Measurements from ENCODE around the gene PIK3C2B. TPM values are rescaled to one million over a fixed set of nuclear protein-coding genes. Genes with fewer than 3 reads are reported as not detected.
A peak's percentile ranks its signal among the peaks of the same experiment; 100 is the strongest.

Gene PIK3C2B
- total RNA-seq, 2 donors from 2014 or later = 33.7 to 36.9 TPM

DNA sequence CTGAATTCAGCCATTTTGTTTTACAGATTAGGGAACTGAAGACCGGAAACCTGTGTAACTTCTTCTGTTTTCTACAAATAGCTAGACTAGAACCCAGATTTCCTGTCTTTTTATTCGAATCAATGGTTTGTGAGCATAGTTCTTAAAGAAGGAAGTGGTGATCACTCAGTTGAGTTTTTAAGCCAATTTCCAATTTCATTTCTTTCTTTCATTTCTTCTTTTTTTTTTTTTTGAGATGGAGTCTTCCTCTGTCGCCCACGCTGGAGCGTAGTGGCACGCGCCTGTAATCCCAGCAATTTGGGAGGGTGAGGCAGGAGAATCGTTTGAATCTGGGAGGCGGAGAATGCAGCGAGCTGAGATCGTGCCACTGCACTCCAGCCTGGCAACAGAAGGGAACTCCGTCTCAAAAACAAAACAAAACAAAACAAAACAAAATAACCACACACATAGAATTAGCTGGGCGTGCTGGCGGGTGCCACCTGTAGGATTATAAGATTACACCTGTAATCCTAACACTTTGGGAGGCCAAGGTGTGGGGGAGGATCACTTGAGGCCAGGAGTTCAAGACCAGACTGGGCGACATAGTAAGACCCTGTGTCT, 18.6 kb upstream of the PIK3C2B start:
- no peak for DNase-seq (ENCODE audit: low spot score)
- intact Hi-C loops (cut with DNase I) = no loop called here

DNA sequence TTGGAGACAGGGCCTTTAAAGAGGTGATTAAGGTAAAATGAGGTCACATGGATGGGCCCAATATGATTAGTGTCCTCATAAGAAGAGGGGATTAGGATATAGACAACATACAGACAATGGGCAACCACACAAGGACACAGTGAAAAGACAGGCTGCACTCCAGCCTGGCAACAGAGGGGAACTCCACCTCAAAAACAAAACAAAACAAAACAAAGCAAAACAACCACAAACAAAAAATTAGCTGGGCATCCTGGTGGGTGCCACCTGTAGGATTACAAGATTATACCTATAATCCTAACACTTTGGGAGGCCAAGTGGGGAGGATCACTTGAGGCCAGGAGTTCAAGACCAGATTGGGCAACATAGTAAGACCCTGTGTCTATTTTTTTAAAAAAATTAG, 16.8 kb upstream of the PIK3C2B start:
- DNase-seq (ENCODE audit: low spot score) = no peak
- intact Hi-C loops (cut with DNase I) = no loop called here

DNA sequence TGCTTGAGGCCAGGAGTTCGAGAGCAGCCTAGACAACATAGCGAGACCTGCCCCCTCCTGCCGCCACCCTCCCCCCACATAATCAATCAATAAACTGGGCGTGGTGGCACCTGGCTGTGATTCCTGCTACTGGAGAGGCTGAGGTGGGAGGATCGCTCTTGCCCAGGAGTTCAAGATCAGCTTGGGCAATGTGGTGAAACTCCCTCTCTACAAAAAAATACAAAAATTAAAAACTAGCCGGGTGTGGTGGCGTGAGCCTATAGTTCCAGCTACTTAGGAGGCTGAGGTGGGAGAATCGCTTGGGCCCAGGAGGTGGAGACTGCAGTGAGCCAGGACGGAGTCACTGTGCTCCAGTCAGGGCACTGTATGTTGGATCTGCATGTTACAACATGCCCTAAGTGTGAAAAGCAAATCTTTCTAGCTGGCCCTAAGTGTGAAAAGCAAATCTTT, 14.6 kb upstream of the PIK3C2B start:
- intact Hi-C loops (cut with DNase I) = loop anchor here in 1 of 2 donors (10.0 kb wide), 1 partner anchor 354 kb away; the partner anchor contains the start of gene ETNK2
- no peak for DNase-seq (ENCODE audit: low spot score)

DNA sequence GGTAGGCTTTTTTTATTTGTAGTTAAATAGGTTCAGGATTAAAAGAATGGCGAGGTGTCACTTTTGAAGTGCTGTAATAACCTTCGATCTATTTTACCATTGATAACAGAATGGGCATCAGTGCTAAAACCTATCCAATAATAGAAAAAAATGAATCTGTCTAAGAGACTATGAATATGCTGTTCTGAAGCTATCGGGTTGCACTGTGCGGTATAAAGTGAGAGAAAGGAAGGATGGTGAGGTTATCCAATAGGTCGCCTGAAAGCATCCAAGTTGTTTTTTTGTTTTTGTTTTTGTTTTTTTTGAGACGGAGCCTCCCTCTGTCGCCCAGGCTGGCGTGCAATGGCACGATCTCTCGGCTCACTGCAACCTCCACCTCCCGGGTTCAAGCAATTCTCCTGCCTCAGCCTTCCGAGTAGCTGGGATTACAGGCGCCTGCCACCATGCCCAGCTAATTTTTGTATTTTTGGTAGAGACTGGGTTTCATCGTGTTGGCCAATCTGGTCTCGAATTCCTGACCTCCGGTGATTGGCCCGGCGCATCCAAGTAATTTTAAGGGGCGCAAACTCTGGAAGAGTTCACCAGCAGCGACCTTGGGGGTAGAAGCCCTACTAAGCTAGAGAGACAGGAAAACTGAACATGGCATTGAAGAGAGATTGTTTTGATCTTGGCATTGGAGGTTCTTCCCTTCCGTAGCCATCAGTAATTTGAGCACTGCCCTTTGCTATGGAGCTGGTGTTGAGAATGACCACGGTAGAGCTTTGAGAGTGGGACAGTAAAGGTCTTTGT, 12.9 kb upstream of the PIK3C2B start:
- DNase-seq (ENCODE audit: low spot score) = no peak
- intact Hi-C loops (cut with DNase I) = loop anchor here in 1 of 2 donors (10.0 kb wide), 1 partner anchor 353 kb away; the partner anchor contains the start of gene ETNK2

DNA sequence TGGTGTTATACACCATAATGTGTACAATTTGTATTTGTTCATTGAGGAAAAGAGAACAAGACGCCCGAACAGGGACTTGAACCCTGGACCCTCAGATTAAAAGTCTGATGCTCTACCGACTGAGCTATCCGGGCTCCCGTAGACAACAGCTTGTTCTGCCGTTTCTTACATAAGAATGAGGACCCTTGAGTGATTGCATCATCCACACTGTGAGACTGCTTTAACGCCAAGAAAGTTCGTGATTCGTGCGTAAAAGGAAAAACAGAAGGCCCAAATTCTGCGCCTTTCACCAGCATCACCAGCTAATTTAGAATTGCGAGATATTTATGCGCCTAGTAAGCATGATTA, 12.3 kb upstream of the PIK3C2B start:
- peak; percentile 89 for DNase-seq (ENCODE audit: low spot score)
- intact Hi-C loops (cut with DNase I) = loop anchor here in 1 of 2 donors (10.0 kb wide), 1 partner anchor 352 kb away; the partner anchor contains the start of gene ETNK2

DNA sequence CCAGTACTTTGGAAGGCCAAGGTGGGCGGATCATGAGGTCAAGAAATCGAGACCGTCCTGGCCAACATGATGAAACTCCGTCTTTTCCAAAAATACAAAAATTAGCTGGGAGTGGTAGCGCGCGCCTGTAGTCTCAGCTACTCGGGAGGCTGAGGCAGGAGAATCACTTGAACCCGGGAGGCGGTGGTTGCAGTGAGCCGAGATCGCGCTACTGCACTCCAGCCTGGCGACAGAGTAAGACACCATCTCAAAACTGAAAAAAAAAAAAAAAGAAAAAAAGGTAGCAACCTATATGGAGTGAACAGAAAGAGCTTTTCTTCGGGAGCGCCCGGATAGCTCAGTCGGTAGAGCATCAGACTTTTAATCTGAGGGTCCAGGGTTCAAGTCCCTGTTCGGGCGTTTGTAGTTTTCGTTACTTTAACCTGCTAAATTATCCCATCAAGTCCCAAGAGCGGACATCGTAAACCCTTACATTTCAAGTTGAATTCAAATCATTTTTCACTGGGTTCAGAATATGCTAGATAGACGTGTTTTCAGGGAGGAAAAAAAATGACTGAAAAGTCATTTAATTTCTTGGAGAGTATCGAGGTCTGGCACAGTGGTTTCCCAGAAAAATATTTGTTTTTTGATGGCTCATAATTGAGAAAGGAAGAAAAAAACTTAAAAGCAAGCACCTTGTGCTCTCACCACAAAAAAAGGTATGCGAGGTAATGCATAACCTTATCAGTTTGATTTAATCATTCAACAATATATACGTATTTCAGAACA, 11.8 kb upstream of the PIK3C2B start:
- intact Hi-C loops (cut with DNase I) = loop anchor here in 1 of 2 donors (10.0 kb wide), 1 partner anchor 352 kb away; the partner anchor contains the start of gene ETNK2
- no peak for DNase-seq (ENCODE audit: low spot score)

DNA sequence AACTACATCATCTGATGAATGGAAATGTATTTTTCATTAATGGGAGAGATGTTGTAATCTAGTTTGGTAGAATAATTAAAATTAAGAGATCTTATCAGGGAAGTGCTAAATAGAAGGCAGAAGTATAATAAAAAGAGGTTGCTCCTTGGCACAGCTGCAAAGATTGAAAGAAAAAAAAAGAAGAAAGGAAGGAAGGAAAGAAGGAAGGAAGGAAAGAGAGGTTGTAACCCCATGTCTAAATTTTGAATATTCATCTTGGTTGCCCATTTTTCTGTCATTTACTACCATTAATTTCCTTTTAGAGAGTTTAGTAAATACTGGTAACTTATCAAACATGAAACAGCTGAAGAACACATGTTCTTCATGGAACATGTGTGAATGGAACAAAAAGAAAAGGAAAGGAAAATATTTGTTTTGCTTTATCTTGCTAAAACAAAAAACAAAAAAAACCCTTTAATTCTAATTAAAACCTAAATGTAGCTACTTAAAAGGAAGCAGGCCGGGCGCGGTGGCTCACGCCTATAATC, 11.1 kb upstream of the PIK3C2B start:
- intact Hi-C loops (cut with DNase I) = loop anchor here in 1 of 2 donors (10.0 kb wide), 1 partner anchor 351 kb away; the partner anchor contains the start of gene ETNK2

DNA sequence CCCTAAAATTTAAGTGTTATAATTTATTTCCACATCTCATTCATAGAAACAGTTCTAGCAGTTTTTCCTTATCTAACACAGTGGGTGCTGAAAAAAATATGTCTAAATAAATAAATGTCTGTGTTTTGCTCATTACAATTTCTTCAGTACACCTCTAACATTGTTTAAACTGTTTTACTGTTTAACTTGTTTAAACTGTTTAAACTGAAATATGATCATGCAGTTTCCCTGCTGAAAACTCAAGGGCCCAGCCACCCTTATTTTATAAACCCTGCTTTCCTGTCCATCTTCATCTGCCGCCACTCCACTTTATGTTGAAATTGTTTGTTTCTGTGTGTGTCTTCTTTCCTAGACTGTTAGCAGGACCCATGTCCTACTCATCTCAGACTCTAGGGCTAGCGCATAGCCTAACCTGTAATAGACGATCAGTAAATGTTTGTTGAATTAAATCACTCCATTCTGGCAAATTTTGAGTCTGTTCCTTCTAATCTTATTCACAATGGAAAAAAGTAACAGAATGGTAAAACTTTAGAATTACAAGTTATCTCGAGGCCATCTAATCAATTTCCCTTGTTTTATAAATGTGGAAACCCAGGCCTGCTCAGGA, 9.4 kb upstream of the PIK3C2B start:
- no peak for DNase-seq (ENCODE audit: low spot score)
- intact Hi-C loops (cut with DNase I) = loop anchor here (2.0 to 10.0 kb wide), 3 partner anchors 55 to 349 kb away; partner anchors contain the start of gene ETNK2 (in 1 of the 2)

More for the DNA sequence above, 11.1 kb upstream of the PIK3C2B start:
- no peak for DNase-seq (ENCODE audit: low spot score)

DNA sequence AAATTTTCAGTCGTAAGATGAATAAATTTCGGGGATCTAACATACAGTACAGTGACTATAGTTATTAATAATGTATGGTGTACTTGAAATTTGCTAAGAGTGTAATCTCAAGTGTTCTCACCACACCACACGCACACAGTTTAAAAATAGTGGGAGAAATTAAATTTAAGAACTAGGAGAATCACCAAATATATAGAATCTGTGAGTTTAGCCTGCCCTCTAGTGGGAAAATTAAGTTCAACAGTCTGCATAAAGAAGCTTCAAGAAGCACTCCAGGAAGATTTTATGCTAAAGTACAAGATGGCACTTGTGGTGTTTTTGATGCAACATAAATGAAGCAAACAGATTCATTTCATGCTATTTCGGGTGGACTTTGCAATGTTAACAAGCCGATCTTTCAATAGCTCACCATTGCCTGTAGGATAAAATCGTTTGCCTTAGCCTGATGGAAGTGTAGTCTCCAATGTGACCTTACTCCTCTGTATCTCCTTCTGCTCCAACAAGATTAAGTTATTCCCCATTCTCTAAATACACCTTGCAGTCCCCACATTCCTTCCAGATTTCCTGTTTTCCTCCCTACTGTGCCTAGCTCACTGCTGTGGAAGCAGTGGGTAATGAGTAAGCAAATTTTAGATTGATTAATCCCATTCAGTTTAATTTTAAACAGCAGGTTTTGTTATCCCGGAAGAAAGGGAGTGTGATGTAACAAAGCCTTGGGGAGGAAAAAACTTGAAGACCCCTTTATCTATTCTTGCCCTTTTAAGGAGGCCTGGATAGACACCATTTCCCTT, 8.7 kb upstream of the PIK3C2B start:
- intact Hi-C loops (cut with DNase I) = loop anchor here (2.0 to 10.0 kb wide), 3 partner anchors 55 to 349 kb away; partner anchors contain the start of gene ETNK2 (in 1 of the 2)
- DNase-seq (ENCODE audit: low spot score) = no peak

DNA sequence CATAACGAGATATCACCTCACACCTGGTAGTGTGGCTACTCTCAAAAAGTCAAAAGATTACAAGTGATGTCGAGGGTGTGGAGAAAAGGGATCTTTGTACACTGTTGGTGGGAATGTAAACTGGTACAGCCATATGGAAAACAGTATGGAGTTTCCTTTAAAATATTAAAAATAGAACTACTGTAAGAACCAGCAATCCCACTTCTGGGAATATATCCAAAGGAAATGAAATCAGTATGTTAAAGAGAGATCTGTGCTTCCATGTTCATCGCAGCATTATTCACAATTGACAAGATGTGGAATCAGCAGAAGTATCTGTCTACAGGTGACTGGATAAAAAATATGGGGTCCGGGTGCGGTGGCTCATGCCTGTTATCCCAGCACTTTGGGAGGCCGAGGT, 7.6 kb upstream of the PIK3C2B start:
- intact Hi-C loops (cut with DNase I) = loop anchor here (2.0 to 10.0 kb wide), 3 partner anchors 53 to 347 kb away; partner anchors contain the start of gene ETNK2 (in 1 of the 2)
- DNase-seq (ENCODE audit: low spot score) = no peak

DNA sequence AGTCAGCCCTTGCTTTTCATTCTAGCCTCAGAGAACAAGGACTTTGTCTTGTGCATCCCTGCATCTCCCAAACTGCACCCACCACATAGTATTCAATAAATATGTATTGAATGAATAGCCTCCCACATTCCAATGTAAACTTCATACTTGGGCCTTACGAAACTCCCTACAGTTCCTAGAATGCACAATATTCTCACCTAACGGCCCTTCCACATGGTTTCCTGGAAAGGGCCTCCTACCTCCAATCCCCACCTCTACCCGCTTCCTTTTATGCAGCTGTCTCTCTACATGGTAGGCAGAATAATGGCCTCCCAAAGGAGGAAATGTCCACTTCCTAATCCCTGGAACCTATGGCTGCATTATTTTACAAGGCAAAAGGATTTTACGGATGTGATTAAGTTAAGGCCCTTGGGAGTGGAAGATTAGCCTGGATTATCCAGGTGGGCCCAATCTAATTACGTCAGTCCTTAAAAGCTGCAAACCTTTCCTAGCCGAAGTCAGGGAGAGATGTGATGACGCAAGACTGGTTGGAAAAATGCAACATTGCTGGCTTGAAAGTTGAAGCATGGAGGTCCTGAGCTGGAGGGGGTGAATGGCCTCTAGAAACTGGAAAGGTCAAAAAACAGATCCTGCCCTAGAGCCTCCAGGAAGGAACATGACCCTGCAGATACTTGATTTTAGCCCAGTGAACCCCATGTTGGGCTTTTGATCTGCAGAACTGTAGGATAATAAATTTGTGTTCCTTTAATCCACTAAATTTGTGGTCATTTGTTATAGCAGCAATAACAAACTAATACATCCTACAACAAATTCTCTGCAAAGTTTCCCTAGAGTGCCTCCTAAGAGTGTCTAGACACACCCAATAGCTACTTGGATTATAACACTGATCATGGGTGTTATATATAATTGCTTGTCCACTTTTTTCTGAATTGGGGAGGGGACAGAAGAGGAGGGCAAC, 5.2 kb upstream of the PIK3C2B start:
- no peak for DNase-seq (ENCODE audit: low spot score)
- intact Hi-C loops (cut with DNase I) = loop anchor here in 1 of 2 donors (5.0 to 10.0 kb wide), 2 partner anchors 52 to 345 kb away; partner anchors contain the start of gene ETNK2

DNA sequence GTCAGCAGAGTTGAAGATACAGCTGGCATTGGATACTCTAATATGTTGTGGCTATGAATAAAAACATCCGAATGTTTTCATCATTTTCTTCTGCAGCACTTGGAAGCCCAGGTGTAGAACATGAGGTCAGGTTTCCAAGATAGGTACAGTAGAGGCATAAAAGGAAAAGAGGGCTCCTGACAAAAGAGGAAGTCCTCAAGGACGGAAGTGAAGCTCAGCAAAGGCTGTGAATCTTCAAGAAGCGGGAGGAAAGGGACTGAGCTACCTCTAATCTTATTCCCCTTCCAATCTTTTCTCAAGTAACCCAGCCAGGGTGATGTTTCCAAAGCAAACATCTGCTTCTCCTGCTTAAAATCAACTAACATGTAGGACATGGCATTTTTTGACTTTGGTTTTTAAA, 4.4 kb upstream of the PIK3C2B start:
- intact Hi-C loops (cut with DNase I) = no loop called here
- no peak for DNase-seq (ENCODE audit: low spot score)

DNA sequence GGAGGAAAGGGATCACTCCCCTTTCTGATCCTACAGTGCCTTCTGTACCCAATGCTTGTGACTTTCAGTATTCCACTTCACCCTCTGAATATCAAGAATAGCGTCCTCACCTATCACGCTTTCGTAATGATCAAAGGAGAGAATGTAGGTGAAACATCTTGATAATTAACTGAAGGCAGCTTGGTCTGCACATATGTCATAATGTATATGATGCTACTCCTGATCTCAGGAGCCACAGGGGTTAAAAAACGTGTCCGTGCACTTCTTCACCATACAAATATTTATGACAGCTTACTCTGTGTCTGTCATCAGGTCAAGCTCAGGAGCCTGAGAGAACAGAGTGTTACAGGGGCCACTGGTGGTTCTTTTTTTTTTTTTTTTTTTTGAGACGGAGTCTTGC, 1.2 kb upstream of the PIK3C2B start:
- no peak for DNase-seq (ENCODE audit: low spot score)
- intact Hi-C loops (cut with DNase I) = no loop called here

DNA sequence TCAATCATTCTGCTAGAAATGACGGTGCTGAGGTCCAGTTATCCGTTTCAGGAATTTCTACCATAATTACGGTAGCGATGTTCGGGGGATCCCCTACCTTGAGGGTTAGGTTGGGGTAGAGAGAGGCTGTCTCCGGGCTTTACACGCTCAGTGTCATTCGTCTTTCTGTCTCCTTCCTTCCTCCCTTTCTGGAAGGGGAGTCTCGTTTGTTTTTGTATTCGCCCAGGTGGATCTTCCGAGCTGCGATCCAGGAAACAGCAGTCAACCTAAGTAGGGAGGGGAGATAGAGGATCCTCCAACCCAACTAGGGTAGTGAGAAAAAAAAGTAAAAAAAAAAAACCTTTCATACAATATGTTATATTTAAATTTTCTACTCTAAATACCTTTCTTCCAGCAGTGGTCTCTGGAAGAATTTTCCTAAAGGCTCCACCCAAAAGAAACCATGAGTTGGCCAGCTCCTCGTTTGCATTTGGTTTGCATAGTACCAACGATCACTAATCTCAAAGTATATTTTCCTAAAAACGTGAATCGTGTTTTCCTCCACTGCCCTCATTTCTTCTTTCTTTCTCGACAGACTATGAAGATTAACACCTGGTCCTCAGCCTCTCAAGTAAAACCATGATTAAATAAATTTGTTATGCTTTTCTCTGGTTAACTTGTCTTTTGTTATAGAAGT, 611 bp upstream of the PIK3C2B start:
- intact Hi-C loops (cut with DNase I) = no loop called here
- DNase-seq (ENCODE audit: low spot score) = no peak

DNA sequence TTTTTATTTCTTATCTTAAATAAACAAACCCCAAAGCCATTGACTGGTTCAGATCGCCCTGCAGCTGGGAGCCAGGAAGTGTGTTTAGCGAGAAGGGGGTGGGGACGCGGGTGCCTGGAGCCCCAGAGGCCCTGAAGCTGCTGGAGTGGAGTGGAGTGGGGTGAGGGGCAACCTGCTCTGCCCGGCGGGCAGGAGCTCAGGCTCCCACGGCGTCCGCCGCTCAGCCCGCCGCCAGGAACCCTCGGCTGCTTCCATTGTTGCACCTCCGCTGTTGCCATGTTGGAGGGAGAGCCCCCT, 673 bp downstream of the PIK3C2B start:
- peak; percentile 85 for DNase-seq (ENCODE audit: low spot score)
- intact Hi-C loops (cut with DNase I) = loop anchor here in 1 of 2 donors (5.0 kb wide), 1 partner anchor 47 kb away; no protein-coding TSS in a partner anchor
